ENCODE measurements around the gene JMJD1C.
"Not testable (repeated sequence)": the region's sequence is repeated elsewhere in the genome, so short reads cannot be mapped to it uniquely, and the experiment has no call there.

The JMJD1C gene

GRCh38 chr10:63300801-63301200 is 165.0 kb downstream of the JMJD1C start:
- DNase-seq (ENCODE audit: low read depth in 2 of 2): no peak

GRCh38 chr10:63297941-63298340 is 167.8 kb downstream of the JMJD1C start:
- no peak for DNase-seq (ENCODE audit: low read depth in 2 of 2)

GRCh38 chr10:63294781-63295180 is 171.0 kb downstream of the JMJD1C start:
- DNase-seq (ENCODE audit: low read depth in 2 of 2): no peak

GRCh38 chr10:63292847-63293246 is 172.9 kb downstream of the JMJD1C start:
- DNase-seq (ENCODE audit: low read depth in 2 of 2): not testable (repeated sequence)

GRCh38 chr10:63288170-63288569 is 177.6 kb downstream of the JMJD1C start:
- no peak for DNase-seq (ENCODE audit: low read depth in 2 of 2)

GRCh38 chr10:63286754-63287264 is 179.0 kb downstream of the JMJD1C start:
- no peak for DNase-seq (ENCODE audit: low read depth in 2 of 2)

- DNase-seq (ENCODE audit: low read depth in 2 of 2): no peak
Observed at GRCh38 chr10:63286340-63286739, 179.4 kb downstream of the JMJD1C start.

- not testable (repeated sequence) for DNase-seq (ENCODE audit: low read depth in 2 of 2)
Observed at GRCh38 chr10:63283901-63284300, 181.9 kb downstream of the JMJD1C start.

GRCh38 chr10:63283093-63283492 is 182.7 kb downstream of the JMJD1C start:
- no peak for DNase-seq (ENCODE audit: low read depth in 2 of 2)

- DNase-seq (ENCODE audit: low read depth in 2 of 2): no peak
Observed at GRCh38 chr10:63281967-63282366, 183.8 kb downstream of the JMJD1C start.

- DNase-seq (ENCODE audit: low read depth in 2 of 2): no peak
Observed at GRCh38 chr10:63280386-63280785, 185.4 kb downstream of the JMJD1C start.

- no peak for DNase-seq (ENCODE audit: low read depth in 2 of 2)
Observed at GRCh38 chr10:63275094-63275493, 190.7 kb downstream of the JMJD1C start.

GRCh38 chr10:63273577-63273976 is 192.2 kb downstream of the JMJD1C start:
- no peak for DNase-seq (ENCODE audit: low read depth in 2 of 2)

GRCh38 chr10:63268798-63269503 is 196.8 kb downstream of the JMJD1C start:
- DNase-seq (ENCODE audit: low read depth in 2 of 2): peak; percentile 21 to 66

GRCh38 chr10:63268149-63268797 is 197.5 kb downstream of the JMJD1C start:
- no peak for DNase-seq (ENCODE audit: low read depth in 2 of 2)

GRCh38 chr10:63267414-63268148 is 198.2 kb downstream of the JMJD1C start:
- no peak for DNase-seq (ENCODE audit: low read depth in 2 of 2)

GRCh38 chr10:63266391-63267316 is 199.1 kb downstream of the JMJD1C start:
- no peak for DNase-seq (ENCODE audit: low read depth in 2 of 2)

- DNase-seq (ENCODE audit: low read depth in 2 of 2): no peak
Observed at GRCh38 chr10:63265683-63266235, 200.0 kb downstream of the JMJD1C start.

- peak in 1 of 2 donors; percentile 9 for DNase-seq (ENCODE audit: low read depth in 2 of 2)
Observed at GRCh38 chr10:63265222-63265617, 200.6 kb downstream of the JMJD1C start.

- DNase-seq (ENCODE audit: low read depth in 2 of 2): no peak
Observed at GRCh38 chr10:63264617-63265221, 201.1 kb downstream of the JMJD1C start.

All from stimulated activated CD4-positive, alpha-beta T cell treated with anti-CD3 and anti-CD28 coated beads, Interleukin-1b, Interleukin-23, amount 100 ng/mL, for 4 hours (primary cell).